D341Med (cell line): ENCODE measurements around the gene SNRNP35.
"Not testable (repeated sequence)": the region's sequence is repeated elsewhere in the genome, so short reads cannot be mapped to it uniquely, and the experiment has no call there.

Experiments used
- DNase-seq: peaks from one replicate; pipeline ENCODE4 v3.0.0; 2012; ENCODE audit warnings: low spot score

The SNRNP35 gene

DNA sequence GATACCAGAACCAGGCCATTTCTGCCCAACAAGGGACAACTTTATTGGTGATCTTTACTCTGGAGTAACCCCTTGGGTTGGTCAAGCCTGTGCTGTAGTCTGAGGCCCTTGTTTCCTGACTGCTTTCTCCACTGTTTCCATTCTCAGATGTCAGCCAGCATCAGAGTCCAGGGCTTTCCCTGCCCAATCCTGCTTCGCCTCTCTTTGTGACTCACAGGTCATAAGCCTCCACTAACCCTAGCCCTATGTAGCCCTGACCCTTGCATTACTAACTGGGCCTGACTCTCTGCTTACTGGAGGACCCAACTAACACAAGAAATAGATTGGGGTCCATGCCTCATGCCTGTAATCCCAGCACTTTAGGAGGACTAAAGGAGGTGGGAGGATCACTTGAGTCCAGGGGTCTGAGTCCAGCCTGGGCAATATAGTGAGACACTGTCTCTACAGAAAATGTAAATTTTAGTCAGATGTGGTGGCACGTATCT lies 8.6 kb upstream of the SNRNP35 start:
- no peak for DNase-seq

DNA sequence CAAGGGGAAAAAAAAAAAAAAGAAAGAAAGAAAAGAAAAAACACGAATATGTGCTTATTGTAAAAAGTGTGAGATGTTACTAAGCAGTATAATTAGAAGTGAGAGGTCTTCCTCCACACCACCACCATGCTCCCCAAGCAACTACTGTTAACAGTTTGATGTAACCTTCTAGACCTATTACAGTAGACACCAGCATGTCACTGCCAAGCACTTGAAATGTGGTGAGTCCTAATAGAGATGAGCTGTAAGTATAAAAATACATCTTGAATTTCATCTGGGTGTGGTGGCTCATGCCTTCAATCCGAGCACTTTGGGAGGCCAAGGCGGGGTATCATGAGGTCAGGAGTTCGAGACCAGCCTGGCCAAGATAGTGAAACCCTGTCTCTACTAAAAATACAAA lies 8.1 kb upstream of the SNRNP35 start:
- DNase-seq = no peak

DNA sequence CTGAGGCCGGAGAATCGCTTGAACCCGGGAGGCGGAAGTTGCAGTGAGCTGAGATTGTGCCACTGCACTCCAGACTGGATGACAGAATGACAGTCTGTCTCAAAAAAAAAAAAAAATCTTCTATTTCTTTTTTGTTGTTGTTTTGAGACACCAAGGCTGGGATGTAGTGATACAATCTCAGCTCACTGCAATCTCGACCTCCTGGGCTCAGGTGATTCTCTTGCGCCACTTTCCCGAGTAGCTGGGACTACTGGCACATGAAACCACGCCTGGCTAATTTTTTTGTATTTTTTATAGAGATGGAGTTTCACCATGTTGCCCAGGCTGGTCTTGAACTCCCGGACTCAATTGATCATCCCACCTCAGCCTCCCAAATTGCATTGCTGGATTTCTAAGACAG lies 7.3 kb upstream of the SNRNP35 start:
- DNase-seq = no peak

DNA sequence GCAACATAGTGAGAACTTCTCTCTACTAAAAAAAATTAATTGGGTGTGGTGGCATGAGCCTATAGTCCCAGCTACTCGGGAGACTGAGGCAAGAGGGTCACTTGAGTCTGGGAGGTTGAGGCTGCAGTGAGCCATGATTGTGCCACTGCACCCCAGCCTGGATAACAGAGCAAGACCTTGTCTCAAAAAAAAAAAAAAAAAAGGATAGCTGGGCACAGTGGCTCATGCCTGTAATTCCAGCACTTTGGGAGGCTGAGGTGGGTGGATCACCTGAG lies 5.7 kb upstream of the SNRNP35 start:
- not testable (repeated sequence) for DNase-seq

DNA sequence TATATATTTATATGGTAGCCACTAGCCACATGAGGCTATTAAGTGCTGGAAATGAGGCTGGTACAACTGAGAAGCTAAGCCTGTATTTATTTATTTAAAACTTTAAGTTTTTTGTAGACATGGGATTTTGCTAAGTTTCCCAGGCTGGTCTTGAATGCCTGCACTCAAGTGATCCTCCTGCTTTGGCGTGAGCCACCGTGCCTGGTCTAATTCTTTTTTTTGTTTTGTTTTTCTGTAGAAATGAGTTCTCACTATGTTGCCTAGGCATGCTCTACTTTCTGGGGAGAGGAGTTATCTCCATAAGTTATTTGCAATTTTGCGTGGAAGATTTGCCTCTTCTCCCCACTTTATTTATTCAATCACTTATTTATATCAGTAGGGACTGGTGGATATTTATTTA lies 4.8 kb upstream of the SNRNP35 start:
- no peak for DNase-seq

DNA sequence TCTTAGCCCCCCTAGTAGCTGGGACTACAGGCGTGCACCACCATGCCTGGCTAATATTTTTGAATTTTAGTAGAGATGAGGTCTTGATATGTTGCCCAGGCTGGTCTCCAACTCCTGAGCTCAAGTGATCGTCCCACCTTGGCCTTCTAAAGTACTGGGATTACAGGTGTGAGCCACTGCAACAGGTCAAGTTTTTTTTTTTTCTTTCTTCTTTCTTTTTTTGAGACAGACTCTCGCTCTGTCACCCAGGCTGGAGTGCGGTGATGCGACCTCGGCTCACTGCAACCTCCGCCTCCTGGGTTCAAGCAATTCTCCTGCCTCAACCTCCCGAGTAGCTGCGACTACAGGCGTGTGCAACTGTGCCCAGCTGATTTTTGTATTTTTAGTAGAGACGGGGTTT lies 5.2 kb downstream of the SNRNP35 start:
- DNase-seq = not testable (repeated sequence)

DNA sequence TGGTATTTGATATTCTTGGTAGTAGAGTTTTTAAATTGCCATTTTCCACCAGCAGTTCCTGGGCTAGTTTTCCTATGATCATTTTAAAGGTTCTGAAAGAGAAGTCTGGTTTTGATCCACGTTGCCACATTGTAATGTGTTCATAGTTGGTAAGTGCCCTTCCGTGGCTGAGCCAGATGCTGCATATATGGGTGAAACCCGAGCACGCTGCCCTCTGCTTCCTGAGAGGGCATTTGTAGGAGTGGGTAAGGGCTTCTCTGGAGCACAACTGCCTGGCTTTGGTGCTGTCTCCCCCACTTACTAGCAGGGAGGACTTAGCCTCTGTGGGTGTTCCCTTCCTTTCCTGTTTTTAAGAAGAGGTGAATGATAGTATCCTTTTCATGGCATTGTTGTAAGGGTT lies 7.1 kb downstream of the SNRNP35 start:
- no peak for DNase-seq

DNA sequence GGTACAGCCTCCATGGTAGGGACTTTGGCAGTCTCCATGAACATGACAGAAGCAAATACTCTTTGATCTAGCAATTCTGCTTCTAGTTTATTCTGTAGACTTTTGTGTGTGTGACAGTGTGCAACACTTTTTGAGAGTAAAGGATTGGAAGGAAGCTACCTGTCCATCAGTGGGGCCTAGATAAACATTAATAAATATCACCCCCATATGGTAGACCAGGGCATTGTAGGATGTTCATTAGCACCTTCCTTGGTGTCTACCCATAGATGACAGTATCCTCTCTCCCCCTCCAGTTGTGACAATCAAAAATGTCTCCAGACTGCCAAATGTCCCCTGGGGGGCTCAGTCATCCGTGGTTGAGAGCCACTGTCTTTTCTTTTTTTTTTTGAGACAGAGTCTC lies 10.8 kb downstream of the SNRNP35 start:
- no peak for DNase-seq

DNA sequence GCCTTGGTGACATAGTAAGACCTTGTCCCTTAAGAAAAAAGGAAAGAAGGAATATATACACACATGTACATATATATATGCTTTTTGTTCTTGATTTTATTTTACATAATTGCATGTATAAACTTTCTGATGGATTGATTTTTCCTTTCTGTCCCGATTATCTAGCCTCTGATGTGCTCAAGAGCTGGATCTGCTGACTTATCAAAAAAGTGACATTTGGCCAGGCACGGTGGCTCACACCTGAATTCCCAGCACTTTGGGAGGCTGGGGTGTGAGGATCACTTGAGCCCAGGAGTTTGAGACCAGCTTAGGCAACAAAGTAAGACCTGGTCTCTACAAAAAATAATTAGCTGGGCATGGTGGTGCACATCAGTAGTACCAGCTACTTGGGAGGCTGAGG lies 12.0 kb downstream of the SNRNP35 start:
- no peak for DNase-seq

DNA sequence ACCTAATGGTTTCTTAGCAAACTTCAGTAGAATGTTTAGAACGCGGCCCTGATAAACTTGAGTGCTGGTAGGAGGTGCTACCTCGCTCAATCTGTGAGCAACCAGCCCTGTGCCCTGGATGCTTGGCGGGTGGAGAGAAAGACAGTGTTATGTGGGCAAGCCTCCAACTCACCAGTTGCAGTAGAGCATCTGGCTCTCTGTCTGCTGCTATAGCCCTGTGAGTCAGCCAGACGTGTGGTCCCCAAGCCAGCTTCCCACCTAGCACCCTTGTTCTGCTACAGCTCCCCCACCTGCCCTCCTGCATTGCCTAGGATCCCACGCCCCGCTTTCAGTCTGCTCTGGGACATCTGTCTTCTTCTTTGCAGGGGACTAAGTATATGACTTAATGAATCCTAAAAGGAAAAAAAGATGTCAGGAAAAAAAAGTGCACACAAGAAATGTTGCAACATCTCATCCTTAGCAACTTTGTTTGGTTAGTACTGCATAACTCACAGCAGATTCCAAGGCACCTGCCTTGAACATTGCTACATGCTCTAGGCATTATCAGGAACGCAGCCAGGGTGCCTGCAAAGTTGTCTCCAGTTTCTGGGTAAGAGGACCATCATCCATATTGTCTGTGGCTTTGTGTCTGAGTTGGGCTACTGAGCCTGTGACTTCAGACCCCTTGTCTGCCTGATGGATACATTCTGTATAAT lies 13.6 kb downstream of the SNRNP35 start:
- no peak for DNase-seq

DNA sequence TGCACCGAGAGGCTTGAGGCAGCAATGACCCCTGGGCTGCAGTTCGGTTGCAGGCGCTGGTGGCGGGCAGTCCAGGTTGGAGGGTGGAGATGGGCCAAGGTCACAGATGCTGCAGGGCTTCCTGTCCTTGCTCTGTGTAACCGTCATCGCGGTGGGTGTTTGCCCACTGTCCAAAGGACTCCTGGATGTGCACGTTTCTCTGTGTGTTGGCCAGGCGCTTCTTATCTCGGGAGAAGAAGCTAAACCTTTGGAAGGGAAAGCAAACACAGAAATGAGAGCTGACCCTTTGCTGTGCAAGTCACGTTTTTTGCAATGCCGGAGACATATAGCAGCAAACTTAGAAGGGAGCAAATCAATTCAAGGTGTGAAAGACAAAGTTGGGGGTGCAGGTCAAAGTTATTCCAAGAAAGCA lies 14.5 kb downstream of the SNRNP35 start:
- no peak for DNase-seq

DNA sequence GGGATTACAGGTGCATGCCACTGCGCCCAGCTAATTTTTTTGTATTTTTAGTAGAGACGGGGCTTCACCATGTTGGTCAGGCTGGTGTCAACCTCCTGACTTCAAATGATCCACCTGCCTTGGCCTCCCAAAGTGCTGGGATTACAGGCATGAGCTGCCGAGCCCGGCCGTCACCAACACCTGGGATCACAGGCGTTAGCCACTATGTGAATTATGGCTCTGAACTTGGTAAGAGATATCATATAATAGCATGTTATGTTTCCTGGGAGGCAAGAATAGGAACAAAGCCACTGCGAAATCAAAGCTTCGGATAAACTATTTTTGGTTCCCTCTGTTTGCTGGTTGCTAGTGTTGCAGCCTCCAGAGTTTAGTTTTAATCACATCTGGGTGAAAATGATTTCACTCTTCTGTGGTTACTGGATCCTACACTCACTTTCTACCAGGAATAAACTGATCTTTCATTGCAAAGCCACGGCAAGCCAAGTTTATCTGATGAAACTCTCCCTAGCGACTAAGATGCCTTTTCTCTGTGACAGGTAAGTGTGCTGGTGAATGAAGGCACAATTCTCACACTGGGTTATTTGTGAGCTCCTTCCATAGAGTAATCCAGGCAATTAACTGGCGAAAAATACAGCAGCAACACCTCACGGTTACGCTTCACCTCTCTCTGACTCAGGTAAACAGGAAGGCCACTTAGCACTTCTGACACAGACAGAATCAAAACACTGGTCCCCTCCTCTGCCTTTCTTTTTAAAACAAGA lies 16.7 kb downstream of the SNRNP35 start:
- DNase-seq = no peak

DNA sequence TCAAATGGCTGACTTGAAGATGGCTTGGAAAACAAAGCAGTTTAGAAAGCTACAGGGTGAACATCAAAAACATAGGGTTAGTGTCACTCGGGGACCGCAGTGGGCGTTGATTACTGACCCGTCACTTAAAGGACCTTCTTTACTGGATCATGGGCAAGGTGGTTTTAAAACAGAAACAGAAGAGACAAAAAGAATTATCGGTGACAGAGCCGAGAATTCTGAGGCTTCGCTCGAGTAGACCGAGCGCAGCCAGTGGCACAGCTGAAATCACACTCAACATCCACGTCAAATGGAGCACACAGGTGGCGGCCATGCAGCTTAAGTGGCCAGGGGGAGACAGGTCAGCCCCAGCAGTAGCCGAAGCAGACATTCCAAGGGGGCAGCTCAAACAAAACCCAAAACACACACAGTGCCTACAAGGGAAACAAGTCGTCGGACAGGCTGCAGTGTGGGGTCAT lies 17.3 kb downstream of the SNRNP35 start:
- no peak for DNase-seq

DNA sequence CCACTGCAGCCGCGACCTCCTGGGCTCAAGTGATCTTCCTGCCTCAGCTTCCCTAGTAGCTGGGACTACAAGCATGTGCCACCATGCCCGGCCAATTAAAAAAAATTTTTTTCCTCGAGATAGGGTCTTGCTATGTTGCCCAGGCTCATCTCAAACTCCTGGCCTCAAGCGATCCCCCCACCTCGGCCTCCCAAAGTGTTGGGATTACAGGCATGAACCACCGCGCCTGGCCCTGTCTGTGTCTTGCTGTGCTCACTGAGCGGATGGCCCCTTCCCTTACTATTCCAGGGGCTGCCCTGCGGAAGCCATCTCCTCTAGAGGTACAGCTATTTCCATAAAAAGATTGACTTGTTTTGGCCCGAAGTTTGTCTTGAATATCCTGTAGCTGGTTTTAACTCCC lies 20.1 kb downstream of the SNRNP35 start:
- DNase-seq = no peak

DNA sequence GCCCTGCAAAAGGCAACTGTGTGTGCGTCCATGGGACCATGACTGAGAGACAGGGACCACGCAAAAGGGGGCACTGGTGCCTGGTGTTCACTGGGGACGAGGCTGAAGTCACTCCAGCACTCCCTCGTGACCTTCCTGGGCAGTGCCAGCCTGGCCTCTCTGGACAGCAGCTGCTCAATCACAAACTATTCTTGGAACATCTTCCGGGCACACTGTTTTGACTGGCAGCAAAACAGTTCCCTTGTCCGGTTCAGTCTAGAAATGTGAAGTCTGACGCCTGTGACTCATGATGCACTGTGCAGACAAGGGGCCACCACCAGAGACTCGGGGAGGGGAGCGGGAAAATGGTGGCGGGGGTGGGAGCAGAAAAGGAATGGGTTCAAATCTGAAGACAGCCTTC lies 20.8 kb downstream of the SNRNP35 start:
- DNase-seq = no peak

DNA sequence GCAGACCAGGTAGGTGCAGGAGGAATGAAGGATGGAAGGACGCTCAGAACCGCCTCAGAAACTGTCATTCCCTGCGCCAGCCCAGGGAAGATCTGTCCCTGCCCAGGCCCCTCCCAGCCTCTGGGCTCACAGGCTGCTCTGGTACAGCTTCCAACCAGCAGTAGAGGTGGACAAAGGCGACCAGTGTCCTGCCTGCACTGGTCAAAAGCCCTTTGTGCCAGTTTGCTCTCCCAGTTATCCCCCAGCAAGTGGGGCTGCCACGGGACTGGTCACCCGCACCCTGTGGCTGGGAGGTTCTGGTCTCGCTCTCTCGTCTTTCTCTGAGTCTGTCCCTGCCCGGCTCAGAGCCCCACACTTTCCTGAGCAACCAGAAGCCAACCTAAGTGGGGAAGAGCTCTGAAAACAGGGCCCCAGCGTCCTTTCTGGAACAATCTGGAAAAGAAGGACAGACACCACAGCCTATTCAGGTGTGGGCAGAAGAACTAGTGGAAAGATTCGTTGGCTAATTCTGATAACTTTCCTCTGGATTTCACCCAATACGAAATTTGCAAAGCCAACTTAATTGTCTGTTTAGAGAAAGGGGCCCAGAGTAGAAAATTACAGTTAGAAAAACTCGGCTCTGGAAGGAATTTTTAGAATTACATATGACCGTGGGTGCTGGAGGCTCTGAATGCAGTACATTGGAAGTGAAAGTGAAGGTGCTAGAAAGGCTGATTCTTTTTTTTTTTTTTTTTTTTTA lies 21.7 kb downstream of the SNRNP35 start:
- no peak for DNase-seq

DNA sequence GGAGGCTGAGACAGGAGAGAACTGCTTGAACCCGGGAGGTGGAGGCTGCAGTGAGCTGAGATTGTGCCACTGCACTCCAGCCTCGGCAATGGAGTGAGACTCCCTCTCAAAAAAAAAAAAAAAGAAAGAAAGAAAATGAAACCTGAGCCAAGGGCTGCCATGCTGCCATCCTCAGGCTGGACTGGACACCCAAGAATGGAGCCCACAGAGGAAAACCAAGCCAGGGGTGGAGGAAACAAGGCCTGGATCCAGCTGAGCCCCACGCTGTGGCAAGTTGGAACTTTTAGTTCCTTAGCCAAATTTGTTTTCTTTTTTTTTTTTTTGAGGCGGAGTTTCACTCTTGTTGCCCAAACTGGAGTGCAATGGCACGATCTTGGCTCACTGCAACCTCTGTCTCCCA lies 23.3 kb downstream of the SNRNP35 start:
- DNase-seq = not testable (repeated sequence)

DNA sequence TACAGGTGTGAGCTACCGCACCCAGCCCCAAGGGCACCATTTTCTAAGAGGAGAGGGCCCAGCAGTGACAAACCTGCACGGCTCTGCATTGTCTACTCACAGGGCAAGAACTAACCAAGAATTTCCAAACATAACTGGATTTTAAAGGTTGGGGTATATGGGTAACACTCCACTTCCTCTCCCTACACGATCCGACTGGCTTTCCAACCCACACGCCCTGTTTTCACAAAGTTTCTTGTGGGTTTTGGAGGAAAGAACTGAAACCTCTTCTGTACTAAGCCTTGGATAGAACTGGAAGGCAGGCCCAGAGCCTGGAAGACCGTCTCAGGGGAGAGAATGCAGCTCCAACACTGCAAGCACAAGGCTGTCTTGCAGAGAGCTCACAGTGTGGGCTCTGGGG lies 24.9 kb downstream of the SNRNP35 start:
- DNase-seq = no peak

DNA sequence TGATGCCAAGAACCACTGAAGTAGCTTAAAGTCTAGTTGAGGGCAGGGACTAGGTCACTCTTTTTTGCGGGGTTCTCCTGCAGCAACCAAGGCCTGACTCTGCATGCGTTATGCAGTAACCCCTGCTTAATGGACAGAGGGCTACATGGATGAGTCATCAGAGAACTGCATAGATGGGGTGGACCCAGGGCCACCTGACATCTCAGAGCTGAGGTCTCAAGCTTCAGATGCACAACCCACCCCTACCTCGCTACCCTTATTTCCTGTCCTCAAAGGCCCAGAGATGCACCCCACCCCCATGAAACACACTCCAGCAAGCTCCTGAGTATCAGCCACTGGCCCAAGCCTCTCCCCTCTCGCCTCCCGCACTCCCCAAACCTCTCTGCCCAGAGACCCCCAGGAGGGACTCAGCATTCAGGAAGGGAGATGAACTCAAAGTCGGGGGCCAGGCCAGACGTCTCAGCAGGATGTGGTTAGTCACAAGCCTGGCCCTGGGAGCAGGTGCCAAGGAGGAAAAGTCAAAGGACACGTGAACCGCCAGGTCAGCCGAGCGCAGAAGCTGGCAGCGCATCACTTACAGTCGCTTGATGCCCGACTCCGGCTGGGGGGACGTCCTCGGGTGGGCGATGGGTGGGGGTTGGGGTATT lies 25.8 kb downstream of the SNRNP35 start:
- DNase-seq = no peak

DNA sequence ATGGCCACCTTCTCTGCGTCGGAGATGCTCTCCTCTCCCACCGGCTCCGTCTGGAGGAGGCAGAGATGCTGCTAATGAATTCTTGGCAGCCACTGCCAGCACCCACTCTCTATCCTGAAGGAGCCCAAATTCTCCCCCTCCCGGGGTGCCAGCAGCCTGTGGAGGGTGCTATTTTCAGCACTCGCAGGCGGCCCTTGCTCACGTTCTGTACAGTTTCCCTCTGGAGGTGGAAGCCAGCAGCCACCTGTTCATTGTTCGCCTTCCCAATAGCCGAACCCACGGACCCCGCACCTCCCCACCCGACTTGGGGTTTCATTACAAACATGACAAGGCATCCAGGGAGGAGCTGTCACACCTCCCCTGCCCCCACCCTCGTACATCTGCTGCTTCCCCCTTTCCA lies 27.8 kb downstream of the SNRNP35 start:
- no peak for DNase-seq

DNA sequence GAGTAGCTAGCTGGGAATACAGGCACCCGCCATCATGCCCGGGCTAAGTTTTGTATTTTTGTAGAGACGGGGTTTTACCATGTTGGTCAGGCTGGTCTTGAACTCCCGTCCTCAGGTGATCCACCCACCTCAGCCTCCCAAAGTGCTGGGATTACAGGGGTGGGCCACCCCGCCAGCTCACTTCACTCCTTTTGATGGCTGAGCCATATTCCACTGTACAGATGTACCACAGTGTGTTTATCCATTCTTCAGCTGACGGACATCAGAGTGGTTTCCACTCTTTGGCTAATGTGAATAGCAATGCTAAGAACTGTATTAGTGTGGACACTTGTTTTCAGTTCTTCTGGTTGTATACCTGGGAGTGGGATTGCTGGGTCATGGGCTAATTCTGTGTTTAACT lies 29.5 kb downstream of the SNRNP35 start:
- no peak for DNase-seq

DNA sequence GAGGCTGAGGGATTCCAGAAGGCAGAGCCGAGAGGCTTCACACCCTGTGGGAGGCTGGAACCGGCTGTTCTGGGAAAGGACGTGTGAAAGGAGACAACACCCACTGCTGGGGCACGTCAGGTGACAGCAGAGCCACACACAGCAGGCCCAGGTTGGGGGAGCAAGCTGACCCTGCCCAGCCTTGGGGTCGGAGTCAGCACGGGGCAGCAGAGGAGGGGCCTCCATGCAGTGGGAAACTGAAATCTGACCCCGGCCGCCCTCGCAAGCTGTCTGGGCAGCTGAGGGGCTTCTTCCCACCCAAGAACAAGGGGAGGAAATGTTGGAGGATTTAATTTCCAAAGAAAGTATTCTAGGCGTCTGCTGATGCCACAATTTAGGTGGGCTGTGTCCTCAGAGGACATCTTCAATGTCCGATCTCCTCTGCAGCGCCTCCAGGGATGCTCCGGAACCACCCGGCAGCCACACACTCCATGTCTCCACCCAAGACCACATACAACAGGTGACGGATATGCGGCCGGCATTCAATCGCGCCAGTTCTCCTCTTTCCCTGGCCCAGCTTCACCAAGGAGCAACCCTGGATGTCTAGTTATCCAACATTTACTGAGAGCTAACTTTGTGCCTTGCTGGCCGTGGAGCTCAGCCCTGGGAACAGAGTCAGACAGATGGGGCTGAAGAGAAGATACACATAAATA lies 30.7 kb downstream of the SNRNP35 start:
- no peak for DNase-seq
